C1 segment of cervical spinal cord (tissue), 14 donors: ENCODE results near the gene TIAM2.
"Not testable (repeated sequence)": the region's sequence is repeated elsewhere in the genome, so short reads cannot be mapped to it uniquely, and the experiment has no call there.

Experiments used
- DNase-seq, 14 donors: peaks; one replicate each; lab custom pipeline; 2025; lab: John Stamatoyannopoulos, UW

The TIAM2 gene

DNA sequence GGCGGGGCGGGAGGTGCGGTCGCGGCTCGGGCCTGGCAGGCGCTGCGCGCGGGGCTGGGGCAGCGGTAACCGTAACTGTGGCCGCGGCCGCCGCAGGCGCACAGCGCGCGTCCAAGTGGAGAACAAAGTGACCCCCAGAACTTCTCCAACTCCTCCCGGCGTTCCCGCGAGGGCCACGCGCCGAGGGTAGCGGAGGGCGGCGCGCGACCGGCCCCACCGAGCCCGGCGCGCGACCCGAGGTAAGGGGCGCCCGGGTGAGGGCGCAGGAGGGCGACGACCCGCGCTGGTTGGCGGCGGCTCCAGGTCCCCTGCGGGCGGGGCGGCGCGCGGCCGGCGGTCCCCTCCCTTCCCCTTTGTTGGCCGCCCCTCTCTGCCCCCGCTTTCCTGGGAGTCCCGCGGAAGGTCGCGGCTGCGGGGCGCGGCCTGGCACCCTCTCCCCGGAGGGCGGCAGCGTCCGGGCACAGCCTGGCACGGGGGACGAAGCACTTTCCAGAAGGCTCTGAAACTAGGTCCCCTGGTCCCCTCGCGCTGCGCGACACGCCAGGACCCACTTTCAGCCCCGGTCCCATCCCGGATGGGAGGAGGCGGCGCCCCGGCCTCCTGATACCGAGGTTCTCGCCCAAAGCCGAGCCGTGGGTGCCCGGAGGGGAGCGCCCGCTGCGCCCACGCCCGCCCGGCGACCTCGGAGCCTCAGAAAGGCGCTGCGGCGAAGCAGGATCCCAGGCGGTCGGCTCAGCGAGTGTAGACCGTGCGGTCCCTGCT is at the start of gene TIAM2:
Gene TIAM2, plus strand, starts transcription at position 62 of the 762 bp plus-strand sequence. CDS start 133,909 bp downstream, outside the sequence.
- DNase-seq, result peak in 2 of 14 donors; percentile 27 to 35

DNA sequence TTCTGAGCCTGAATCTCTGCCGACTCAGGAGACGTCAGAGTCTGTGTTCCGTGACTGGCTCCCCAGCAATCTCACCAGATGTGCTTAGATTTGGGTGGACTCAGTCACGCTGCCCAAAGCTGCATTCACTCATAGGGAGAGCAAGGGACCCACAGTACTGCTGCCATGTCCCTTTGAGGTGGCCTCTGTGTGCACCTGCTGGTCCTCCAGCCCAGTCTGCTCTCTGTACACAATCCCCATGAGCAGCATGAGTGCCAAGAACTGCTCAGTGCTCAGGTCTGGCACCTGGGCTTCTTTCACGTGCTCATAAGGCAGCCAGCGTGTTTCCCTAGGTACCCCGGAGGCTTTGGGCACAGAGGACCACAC is 44.2 kb upstream of the TIAM2 start:
- DNase-seq, result no peak

DNA sequence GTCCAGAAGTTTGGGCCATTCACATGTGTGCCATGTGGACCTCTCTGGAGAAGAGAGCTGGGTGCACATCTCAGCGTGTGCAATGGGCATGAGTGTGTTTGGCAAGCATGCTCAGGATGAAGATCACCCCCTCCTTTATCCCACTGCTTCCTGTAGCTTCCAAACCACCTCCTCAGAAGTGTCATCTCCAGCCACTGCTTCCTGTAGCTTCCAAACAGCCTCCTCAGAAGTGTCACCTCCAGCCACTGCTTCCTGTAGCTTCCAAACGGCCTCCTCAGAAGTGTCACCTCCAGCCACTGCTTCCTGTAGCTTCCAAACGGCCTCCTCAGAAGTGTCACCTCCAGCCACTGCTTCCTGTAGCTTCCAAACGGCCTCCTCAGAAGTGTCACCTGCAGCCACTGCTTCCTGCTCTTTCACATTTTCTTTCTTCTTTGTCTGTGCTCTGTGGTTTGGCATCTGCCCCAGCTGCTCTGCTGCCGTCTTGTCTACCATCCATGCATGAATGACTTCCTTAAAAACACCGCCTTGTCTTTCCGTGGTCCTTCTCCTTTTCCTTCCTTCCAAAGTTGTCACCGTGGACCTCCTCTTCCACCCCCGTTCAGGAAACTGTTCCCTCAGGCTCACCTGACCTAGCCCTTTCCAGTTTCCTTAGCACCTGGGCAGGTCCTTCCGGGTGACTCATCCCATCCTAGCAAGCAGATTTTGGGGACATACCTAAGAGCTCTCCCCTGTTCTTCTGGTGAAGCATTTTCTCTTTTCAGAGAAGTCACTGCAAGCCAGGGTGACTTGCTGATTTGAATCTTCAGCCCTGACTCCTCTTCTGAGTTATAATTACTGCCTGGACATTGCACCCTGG is 43.5 kb upstream of the TIAM2 start:
- no peak for DNase-seq

DNA sequence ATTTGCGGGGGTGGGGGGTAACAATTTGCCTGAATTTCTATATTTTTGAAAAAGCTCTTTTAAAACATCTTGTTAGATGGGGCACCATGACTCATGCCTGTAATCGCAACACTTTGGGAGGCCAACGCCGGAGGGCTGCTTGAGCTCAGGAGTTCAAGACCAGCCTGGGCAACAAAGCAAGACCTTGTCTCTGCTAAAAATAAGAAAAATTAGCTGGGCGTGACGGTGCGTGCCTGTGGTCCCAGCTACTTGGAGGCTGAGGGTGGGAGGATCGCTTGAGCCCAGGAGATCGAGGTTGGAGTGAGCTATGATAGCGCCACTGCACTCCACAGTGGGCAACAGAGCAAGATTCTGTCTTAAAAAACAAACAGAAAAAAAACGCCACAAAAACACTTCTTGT is 41.5 kb upstream of the TIAM2 start:
- DNase-seq, result no peak

DNA sequence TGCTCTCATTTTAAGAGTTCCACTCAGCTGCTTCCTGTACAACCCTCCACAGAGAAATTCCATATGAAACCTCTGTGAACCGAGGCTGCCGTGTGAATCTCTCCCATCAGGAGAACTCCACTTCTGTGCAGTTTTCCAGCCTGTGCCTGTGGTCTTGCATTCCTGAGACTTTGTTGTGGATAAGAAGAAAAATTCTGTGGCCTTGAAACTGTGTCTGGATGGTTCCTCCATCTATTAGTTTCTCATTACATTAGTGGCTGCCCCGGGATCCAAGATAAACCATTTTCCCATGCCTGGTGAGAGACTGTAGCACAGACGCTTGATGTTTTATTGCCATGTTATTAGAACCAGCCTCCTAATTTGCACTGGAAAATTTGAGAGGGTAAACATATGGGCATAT is 40.8 kb upstream of the TIAM2 start:
- no peak for DNase-seq

DNA sequence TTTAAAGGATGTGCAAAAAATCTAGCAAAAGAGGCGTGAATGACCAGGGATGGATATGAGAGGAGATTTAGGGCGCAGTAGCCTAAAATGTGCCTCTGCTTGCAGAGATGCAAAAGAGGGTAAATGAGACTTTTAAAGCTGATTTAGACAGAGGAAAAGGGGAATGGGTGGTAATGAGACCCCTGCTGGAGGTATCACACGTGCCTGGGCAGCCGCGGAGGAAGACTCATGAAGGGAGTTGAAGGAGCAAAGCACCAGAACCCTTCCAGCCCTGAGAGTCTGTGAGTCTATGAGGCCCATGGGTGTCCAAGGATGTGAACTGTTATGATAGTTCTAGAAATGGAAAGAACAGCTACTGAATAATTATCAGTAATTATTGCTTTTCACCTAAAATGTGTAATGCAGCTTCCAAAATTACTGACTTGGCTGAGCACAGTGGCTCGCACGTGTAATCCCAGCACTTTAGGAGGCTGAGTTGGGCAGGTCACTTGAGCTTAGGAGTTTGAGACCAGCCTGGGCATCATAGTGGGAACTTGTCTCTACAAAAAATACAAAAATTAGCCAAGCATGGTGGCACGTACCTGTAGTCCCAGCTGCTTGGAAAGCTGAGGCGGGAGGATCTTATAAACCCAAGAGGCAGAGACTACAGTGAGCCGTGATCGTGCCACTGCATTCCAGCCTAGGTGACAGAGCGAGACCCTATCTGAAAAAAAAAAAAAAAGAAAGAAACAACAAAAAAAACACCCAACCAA is 38.2 kb upstream of the TIAM2 start:
- no peak for DNase-seq

DNA sequence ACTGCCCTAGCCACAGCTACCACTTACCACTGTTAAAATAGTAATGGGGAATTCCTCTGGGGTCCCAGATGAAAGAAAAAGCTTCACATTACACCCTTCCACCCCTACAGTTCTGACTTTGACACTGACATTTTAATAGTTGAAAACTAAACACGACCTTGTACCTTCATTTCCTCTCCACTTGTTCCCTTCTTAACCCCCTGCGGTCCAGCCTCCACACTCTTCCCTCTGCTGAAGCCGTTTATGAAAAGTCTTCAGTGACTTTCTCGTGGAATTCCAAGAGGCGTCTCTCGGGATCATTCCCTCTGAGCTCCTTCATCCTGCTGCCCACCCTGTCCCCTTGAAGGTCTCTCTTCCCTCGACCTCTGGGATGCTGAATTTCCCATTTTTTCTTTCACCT is 36.6 kb upstream of the TIAM2 start:
- DNase-seq, result no peak

DNA sequence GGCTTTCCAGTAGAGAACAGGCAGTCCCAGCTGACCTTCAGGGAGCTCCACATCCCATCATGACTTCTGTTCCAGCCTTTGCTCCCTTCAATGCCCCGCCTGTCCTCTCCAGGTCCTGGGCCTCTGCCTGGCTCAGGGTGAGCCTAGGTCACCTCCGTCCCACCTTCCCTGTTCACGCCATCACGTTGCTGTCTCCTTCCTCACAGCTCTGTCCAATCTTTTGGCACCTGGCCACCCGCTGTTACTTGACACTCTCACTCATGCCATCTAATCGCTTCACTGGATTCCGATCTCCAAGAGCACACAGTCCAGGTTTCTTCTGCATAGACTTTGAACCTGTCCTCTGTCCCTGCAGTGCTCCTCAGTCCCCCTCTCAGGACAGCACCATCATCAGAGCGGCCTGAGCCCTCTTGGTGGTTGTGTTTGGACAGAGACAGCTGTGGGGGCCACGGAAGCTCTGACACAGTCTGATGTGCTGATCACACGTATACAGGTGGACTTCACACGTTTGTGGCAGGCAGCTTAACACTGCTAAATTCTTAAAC is 34.7 kb upstream of the TIAM2 start:
- DNase-seq, result no peak

DNA sequence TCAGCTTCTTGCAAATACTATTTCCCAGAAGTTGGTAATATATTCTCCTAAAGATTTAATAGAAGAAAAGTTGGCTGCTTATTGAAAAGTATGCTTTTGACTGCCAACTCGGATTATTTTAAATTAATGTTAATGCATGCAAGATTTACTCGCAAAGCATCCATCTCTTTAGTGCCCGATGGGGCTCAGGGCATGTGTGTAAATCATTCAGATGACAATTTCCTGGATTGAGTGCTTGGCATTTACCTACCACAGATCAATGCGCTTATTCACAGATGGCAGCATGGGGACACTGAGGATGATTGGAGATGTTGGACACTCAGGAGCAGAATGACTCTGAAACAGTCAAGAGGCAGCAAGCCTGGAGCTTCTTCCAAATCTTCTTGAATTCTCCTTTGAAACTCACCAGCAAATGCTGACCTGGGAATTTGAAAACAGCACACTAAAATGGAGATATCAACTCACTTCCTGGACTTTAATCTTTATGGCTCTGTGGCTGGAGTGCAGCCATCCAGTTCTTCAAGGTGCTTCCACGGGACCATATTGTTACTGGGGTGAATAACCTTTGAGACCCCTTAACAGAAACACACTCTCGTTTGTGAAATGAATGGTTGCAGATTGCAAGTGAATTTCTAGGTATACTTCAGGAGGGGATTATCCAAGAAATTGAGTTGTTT is 34.1 kb upstream of the TIAM2 start:
- DNase-seq, result no peak

DNA sequence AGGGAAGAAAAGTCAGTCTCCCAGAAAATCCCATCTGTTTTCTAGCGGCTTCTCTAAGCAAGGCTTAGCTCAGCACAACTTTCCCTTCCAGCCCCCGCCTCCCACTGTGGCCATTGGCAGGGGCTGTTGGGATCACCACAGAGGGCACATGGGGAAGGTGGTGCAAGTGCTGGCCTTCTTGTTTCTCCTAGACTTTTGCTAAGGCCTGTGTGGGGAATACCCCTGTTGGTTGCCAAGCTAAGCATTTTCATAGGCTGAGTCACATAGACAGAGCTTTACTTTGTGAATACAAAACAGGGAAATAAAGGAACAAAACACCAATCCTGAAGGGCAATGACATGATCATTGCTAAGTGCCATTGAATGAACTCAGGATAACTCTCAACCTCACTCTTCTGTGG is 32.4 kb upstream of the TIAM2 start:
- DNase-seq, result peak in 1 of 14 donors; percentile 67

DNA sequence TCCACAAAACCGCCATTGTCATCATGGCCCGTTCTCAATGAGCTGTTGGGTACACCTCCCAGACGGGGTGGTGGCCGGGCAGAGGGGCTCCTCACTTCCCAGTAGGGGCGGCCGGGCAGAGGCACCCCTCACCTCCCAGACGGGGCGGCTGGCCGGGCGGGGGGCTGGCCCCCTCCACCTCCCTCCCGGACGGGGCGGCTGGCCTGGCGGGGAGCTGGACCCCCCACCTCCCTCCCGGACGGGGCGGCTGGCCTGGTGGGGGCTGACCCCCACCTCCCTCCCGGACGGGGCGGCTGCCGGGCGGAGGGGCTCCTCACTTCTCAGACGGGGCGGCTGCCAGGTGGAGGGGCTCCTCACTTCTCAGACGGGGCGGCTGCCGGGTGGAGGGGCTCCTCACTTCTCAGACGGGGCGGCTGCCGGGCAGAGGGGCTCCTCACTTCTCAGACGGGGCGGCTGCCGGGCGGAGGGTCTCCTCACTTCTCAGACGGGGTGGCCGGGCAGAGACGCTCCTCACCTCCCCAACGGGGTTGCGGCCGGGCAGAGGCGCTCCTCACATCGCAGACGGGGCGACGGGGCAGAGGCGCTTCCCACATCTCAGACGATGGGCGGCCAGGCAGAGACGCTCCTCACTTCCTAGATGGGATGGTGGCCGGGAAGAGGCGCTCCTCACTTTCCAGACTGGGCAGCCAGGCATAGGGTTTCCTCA is 28.9 kb upstream of the TIAM2 start:
- not testable (repeated sequence) for DNase-seq

DNA sequence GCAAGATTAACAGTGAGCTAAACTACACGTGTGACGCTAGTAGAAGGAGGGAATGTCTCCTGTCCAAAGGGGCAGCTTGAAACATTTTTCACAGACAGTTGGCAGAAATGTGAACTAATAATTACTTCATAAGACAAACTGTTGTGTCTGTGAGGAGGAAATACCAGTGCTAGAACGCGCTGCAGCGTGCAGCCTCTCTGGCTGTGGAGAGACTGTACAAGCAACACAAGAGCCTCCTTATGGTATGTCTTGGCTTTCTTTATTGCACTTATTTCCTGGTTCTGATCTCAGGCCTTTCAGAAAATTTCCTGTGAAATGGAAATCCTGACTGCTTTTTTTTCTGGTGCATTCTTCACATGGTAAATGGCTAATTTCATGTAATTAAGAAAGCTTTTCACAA is 25.3 kb upstream of the TIAM2 start:
- DNase-seq, result no peak

DNA sequence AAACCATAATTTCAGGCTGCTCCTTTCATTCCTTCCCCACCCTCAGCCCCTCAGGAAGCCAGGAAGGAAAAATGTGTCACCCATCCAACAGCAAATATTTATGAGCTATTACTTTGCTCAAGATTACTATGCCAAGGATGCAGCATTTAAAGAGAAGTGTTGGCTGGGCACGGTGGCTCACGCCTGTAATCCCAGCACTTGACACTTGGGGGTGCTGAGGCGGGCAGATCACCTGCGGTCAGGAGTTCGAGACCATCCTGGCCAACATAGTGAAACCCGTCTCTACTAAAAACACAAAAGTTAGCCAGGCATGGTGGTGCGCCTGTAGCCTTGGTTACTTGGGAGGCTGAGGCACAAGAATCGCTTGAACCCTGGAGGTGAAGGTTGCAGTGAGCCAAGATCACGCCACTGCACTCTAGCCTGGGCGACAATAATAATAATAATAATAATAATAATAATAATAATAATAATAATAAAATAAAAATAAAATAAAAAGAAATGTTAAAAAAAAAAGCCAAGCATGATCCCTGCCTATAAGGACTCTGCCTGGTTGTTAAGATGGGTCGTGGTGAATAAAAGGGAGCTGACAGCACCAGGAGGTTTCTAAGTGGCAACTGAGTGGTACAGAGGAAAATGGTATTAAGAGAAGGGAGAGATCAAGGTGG is 20.5 kb upstream of the TIAM2 start:
- DNase-seq, result no peak

DNA sequence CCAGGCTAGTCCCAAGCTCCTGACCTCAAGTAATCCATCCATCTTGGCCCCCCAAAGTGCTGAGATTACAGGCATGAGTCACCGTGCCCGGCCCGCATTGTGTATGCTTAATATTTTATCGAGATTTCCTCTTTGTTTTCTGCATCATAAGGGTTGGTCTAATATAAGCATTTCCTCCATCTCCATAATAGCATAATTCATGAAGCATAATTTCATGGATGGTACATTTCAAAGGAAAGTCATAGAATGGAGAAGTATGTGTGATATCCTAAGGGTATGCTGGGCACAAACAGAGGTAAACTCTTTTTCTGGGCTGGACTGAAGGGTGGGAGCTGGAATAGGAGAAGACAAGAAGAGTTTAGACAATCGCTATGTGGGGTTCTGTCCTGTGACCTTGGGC is 17.5 kb upstream of the TIAM2 start:
- DNase-seq, result no peak

DNA sequence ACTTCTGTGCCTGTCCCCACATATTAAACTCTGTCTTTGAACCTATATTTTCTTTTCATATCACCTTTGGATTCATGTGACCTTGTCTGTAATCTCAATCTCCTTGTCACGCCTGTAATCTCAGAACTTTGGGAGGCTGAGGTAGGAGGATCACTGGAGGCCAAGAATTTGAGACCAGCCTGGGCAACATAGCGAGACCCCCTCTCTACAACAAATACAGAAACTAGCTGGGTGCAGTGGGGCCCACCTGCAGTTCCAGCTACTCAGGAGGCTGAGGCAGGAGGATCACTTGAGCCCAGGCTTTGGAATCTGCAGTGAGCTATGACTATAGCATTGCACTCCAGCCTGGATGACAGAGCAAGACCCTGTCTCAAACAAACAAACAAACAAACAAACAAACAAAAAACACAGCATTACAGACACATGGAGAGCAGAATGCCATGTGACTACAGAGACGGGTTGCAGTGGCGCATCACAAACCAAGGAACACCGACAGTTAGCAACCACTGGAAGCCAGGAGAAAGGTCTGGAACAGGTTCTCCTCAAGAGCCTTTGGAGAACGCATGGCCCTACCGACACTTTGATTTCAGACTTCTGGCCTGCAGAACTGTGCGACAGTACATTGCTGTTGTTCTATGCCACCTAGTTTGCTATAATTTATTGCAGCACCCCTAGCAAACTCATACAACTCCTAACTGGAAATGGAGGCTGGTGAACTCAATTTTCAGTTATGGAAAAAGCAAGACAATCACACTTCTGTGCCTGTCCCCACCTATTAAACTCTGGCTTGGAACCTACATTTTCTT is 14.6 kb upstream of the TIAM2 start:
- DNase-seq, result no peak

DNA sequence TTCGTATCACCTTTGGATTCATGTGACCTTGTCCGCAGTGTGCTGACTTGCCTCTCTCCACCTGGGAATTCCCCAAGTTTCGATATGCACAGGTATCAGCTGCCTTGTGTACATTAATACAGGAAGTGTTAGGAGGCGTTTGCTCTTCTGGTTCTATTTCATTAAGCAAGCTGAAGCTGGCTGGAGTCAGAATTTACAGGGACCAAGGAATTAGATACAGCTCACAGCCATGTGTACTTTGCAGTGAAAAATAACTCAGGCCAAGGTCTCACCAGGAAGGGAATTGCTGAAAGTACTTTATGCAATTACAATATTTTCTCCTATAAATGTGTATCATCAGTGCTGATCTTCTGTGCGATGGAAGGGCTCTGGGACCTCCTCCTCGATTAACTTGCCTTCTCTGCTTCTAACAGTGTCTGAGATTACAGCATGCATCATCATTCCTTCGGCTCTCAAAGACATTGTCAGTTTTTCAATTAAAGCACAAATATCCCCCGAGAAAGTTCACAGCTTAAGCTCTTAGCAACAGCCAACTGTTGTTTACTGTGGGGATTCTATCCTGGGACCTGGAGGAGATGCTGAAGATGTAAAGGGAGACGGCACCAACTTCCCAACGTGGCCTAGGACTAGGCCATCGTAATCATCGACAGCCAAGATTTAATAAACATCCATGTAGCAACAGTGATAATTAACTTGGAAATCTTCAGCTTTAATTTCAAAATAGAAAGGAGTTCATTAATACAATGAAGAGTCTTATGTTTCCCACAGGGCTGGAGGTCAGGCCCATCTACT is 13.8 kb upstream of the TIAM2 start:
- DNase-seq, result no peak

DNA sequence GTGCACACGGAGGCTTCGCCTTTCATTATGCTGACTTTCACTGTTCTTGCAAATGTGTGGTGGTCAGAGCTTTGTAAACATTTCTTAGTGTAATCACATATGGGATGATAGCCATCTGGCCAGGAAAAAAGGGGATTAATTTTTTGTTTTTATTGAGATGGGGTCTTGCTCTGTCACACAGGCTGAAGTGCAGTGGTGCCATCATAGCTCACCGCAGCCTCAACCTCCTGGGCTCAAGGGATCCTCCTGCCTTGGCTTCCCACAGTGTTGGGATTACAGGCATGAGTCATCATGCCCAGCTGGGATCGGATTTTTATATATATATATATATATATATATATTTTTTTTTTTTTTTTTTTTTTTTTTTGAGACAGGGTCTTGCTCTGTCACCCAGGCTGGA is 11.0 kb upstream of the TIAM2 start:
- no peak for DNase-seq

DNA sequence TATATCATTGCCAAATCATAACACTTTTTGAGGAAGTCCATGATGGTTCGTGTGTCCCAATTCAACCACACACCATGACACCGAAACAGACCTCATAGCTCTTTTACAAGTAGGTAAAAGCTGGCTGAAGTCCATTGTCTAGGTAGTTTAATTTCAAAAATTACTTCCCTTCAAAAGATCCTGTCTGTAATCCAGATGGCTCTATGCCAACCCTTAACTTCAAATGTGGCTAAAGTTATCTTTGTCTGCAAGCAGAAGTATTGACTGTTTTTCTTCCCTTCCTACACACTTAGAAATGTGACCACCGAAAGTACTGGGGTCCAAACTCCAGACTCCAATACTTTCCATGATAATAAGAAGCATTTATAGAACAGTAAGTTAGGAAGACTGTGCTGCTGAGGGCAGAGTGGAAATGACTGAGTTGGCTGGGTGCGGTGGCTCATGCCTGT is 8.3 kb upstream of the TIAM2 start:
- DNase-seq, result no peak
